Right lobe of liver (tissue), 4 donors: Measurements from ENCODE around the gene KCNT2.
"Not testable (repeated sequence)": the region's sequence is repeated elsewhere in the genome, so short reads cannot be mapped to it uniquely, and the experiment has no call there.

Source experiments
- CTCF ChIP-seq, 4 donors: fragments of 200-600 bp in 3 of 4; fragments of 450-650 bp in 1 of 4; IDR thresholded peaks; one replicate each; pipeline versions ENCODE4 v1.5.1 to v1.8.0; 2016 to 2022; ENCODE audit warnings: antibody characterized with exemption in 4 of 4, mild to moderate bottlenecking in 2 of 4
- POLR2A ChIP-seq: fragments of 450-650 bp; IDR thresholded peaks from one replicate; pipeline ENCODE4 v1.6.1; 2017; ENCODE audit warnings: antibody characterized with exemption, mild to moderate bottlenecking
- donor health status: DM: no; HTN: no; CAD: no.
- donor health status: DM: no; HTN: no; CAD: no.
- donor health status: DM: no; HTN: yes; CAD: no.

- not testable (repeated sequence) for TF ChIP-seq POLR2A; CTCF (IDR thresholded peaks at IDR 0.05)
These were observed 31.1 kb upstream of the KCNT2 start for GRCh38 chr1:196639291-196639690.
